HepG2 (cell line): ENCODE measurements around the gene IST1. TPM values are rescaled to one million over a fixed set of nuclear protein-coding genes. Genes with fewer than 3 reads are reported as not detected.

Experiments used
- ARID3A ChIP-seq: IDR thresholded peaks from 2 replicates; pipeline ENCODE4 v1.6.1; 2012; ENCODE audit warnings: low read depth, low read length, improper control_type of control experiment
- CREM ChIP-seq, 2 experiments: sonication (generic) in 1 of 2; formaldehyde crosslinking in 1 of 2; IDR thresholded peaks; 2 replicates each; pipeline versions ENCODE4 v1.4.0 to v1.6.1; 2016 to 2020; ENCODE audit warnings: antibody characterized with exemption in 1 of 2, mild to moderate bottlenecking in 1 of 2, missing genetic modification reagents in 1 of 2
- ETV6 ChIP-seq: sonication (generic); formaldehyde crosslinking; conservative IDR thresholded peaks from 2 replicates; pipeline ENCODE4 v1.4.0; 2020; ENCODE audit warnings: missing genetic modification reagents
- IKZF1 ChIP-seq: fragments of 450-650 bp; IDR thresholded peaks from 2 replicates; pipeline ENCODE4 v1.7.1; 2016
- MTF2 ChIP-seq: sonication (generic); formaldehyde crosslinking; IDR thresholded peaks from 2 replicates; pipeline ENCODE4 v1.5.0; 2020; ENCODE audit warnings: missing genetic modification reagents, borderline replicate concordance
- PAWR ChIP-seq: sonication (generic); formaldehyde crosslinking; IDR thresholded peaks from 2 replicates; pipeline ENCODE4 v1.4.0; 2020; ENCODE audit warnings: missing genetic modification reagents, mild to moderate bottlenecking, borderline replicate concordance
- PHB2 ChIP-seq: fragments of 450-650 bp; IDR thresholded peaks from 2 replicates; pipeline ENCODE4 v1.6.1; 2018; ENCODE audit not compliant: partially characterized antibody
- SNAPC4 ChIP-seq: sonication (generic); formaldehyde crosslinking; IDR thresholded peaks from 2 replicates; pipeline ENCODE4 v1.4.0; 2020; ENCODE audit warnings: mild to moderate bottlenecking, missing genetic modification reagents
- SPEN ChIP-seq: sonication (generic); formaldehyde crosslinking; IDR thresholded peaks from 2 replicates; pipeline ENCODE4 v1.5.1; 2020; ENCODE audit warnings: low read depth, mild to moderate bottlenecking, missing genetic modification reagents
- TEAD2 ChIP-seq: sonication (generic); formaldehyde crosslinking; IDR thresholded peaks from 2 replicates; pipeline ENCODE4 v1.9.0; 2021; ENCODE audit warnings: missing genetic modification reagents
- TSC22D2 ChIP-seq: sonication (generic); formaldehyde crosslinking; IDR thresholded peaks from 2 replicates; pipeline ENCODE4 v1.5.1; 2020; ENCODE audit warnings: missing genetic modification reagents, mild to moderate bottlenecking, borderline replicate concordance
- ZNF33B ChIP-seq: sonication (generic); formaldehyde crosslinking; IDR thresholded peaks from 2 replicates; pipeline ENCODE4 v1.5.1; 2020; ENCODE audit warnings: mild to moderate bottlenecking, missing genetic modification reagents
- ZNF34 ChIP-seq: sonication (generic); formaldehyde crosslinking; IDR thresholded peaks from 2 replicates; pipeline ENCODE4 v1.4.0; 2020; ENCODE audit warnings: mild to moderate bottlenecking, missing genetic modification reagents, borderline replicate concordance
- ZNF788 ChIP-seq: sonication (generic); formaldehyde crosslinking; IDR thresholded peaks from 2 replicates; pipeline ENCODE4 v1.5.0; 2020; ENCODE audit warnings: mild to moderate bottlenecking, missing genetic modification reagents, borderline replicate concordance
- polyA plus RNA-seq, 8 experiments: library from polyadenylated mRNA; depleted of rRNA in 3 of 8; stranded (reverse) in 7 of 8; unstranded in 1 of 8; fragments of >200 nt; fragmentation: Illumina TruSeq in 4 of 8; extraction: Trizol in 4 of 8; gene quantifications; 2 replicates each; pipeline versions ENCODE4 v1.2.1 to v1.2.3, GENCODE V29; 2011 to 2016; ENCODE audit warnings: low read depth in 4 of 8, missing spikeins in 1 of 8, mixed read lengths in 1 of 8; ENCODE audit not compliant: insufficient read depth in 1 of 8
- total RNA-seq, 5 experiments: library from RNA; depleted of rRNA; stranded (reverse); fragments of >200 nt; fragmentation: Illumina TruSeq; extraction: Trizol; gene quantifications; 2 replicates each; pipeline ENCODE4 v1.2.3, GENCODE V29; 2016; ENCODE audit warnings: low read depth in 1 of 5
- TF ChIP-seq, protein P1 (sequence below): sonication (generic); formaldehyde crosslinking; IDR thresholded peaks from 2 replicates; pipeline ENCODE4 v1.4.0; 2020; ENCODE audit warnings: mild to moderate bottlenecking, missing genetic modification reagents
- TF ChIP-seq, protein P2 (sequence below), 2 experiments: sonication (generic) in 1 of 2; formaldehyde crosslinking in 1 of 2; IDR thresholded peaks; 2 replicates each; pipeline versions ENCODE4 v1.5.1 to v1.6.1; 2011 to 2020; ENCODE audit warnings: borderline replicate concordance in 1 of 2, low read depth in 1 of 2, low read length in 1 of 2, mild to moderate bottlenecking in 1 of 2, missing genetic modification reagents in 1 of 2, moderate library complexity in 1 of 2

IST1 gene
- total and polyA plus RNA-seq, 2 of the 13 experiments (the other 11 are each of a cell fraction or from before 2014, with no cell fraction given), result 346 to 415 TPM

- TF ChIP-seq, protein P1, sequence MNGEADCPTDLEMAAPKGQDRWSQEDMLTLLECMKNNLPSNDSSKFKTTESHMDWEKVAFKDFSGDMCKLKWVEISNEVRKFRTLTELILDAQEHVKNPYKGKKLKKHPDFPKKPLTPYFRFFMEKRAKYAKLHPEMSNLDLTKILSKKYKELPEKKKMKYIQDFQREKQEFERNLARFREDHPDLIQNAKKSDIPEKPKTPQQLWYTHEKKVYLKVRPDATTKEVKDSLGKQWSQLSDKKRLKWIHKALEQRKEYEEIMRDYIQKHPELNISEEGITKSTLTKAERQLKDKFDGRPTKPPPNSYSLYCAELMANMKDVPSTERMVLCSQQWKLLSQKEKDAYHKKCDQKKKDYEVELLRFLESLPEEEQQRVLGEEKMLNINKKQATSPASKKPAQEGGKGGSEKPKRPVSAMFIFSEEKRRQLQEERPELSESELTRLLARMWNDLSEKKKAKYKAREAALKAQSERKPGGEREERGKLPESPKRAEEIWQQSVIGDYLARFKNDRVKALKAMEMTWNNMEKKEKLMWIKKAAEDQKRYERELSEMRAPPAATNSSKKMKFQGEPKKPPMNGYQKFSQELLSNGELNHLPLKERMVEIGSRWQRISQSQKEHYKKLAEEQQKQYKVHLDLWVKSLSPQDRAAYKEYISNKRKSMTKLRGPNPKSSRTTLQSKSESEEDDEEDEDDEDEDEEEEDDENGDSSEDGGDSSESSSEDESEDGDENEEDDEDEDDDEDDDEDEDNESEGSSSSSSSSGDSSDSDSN (CRISPR knock-in tag), result peak; percentile 29
- 0 out of 2 replicates have a peak, but pooled peaks have one; percentile 67 for TF ChIP-seq SNAPC4 (CRISPR knock-in tag)
- no peak for TF ChIP-seq PAWR (CRISPR knock-in tag)
- TF ChIP-seq ARID3A, result no peak; the same call in 1 of the 2 replicates
- no peak for TF ChIP-seq IKZF1
- 0 out of 2 replicates have a peak, but pooled peaks have one; percentile 68 for TF ChIP-seq ZNF34 (CRISPR knock-in tag)
- TF ChIP-seq, protein P2, sequence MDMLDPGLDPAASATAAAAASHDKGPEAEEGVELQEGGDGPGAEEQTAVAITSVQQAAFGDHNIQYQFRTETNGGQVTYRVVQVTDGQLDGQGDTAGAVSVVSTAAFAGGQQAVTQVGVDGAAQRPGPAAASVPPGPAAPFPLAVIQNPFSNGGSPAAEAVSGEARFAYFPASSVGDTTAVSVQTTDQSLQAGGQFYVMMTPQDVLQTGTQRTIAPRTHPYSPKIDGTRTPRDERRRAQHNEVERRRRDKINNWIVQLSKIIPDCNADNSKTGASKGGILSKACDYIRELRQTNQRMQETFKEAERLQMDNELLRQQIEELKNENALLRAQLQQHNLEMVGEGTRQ (IDR thresholded peaks at IDR 0.05; ENCODE audit: low read depth, low read length), result peak; percentile 58
- TF ChIP-seq, protein P2 (CRISPR knock-in tag; IDR thresholded peaks at IDR 0.05; ENCODE audit: borderline replicate concordance), result peak; percentile 84; the same call in 1 of the 2 replicates
- TF ChIP-seq CREM (IDR thresholded peaks at IDR 0.05), result peak; percentile 98
- TF ChIP-seq CREM (CRISPR knock-in tag; IDR thresholded peaks at IDR 0.05), result peak; percentile 99
- TF ChIP-seq TEAD2 (CRISPR knock-in tag), result no peak
- TF ChIP-seq ZNF788, result peak; percentile 60; the same call in 1 of the 2 replicates
- peak; percentile 98 for TF ChIP-seq SPEN
- TF ChIP-seq PHB2, result no peak
- 0 out of 2 replicates have a peak, but pooled peaks have one; percentile 80 for TF ChIP-seq TSC22D2
- no peak for TF ChIP-seq MTF2 (CRISPR knock-in tag)
- TF ChIP-seq ZNF33B (CRISPR knock-in tag), result 0 out of 2 replicates have a peak, but pooled peaks have one; percentile 16
- TF ChIP-seq ETV6 (CRISPR knock-in tag), result 0 out of 2 replicates have a peak, but pooled peaks have one; percentile 28
These were observed 49.5 kb upstream of the IST1 start, which contains the start of gene ATXN1L (continued) for GRCh38 chr16:71845639-71846430.
